Activated CD4-positive, alpha-beta T cell treated with anti-CD3 and anti-CD28 coated beads, Interleukin-2, amount 10 ng/mL, durations not matched to agents 24 days and 14 days (primary cell): Measurements from ENCODE around the gene SRSF10. TPM values are rescaled to one million over a fixed set of nuclear protein-coding genes. Genes with fewer than 3 reads are reported as not detected.

ENCODE experiments used
- DNase-seq: peaks from one replicate; pipeline ENCODE4 v3.0.0; 2022
- H3K27ac Mint-ChIP-seq: one replicate; pipeline ENCODE4 v1.8.0; 2022; ENCODE audit warnings: mild to moderate bottlenecking, mixed read lengths
- H3K27me3 Mint-ChIP-seq: one replicate; pipeline ENCODE4 v1.8.0; 2022; ENCODE audit warnings: mixed read lengths
- H3K36me3 Mint-ChIP-seq: one replicate; pipeline ENCODE4 v1.8.0; 2022; ENCODE audit warnings: low read depth, mild to moderate bottlenecking, mixed read lengths
- H3K4me1 Mint-ChIP-seq: one replicate; pipeline ENCODE4 v1.8.0; 2021; ENCODE audit warnings: mixed read lengths
- H3K4me3 Mint-ChIP-seq: one replicate; pipeline ENCODE4 v1.8.0; 2022; ENCODE audit warnings: mild to moderate bottlenecking, moderate library complexity, mixed read lengths
- H3K9me3 Mint-ChIP-seq: one replicate; pipeline ENCODE4 v1.8.0; 2021; ENCODE audit warnings: mixed read lengths
- intact Hi-C: fragments of 100-400 bp; cut with micrococcal nuclease; formaldehyde crosslinking; loops from one replicate; pipeline ENCODE4 v1.15.1; 2023
- total RNA-seq: library from RNA; stranded (reverse); gene quantifications from 2 replicates; pipeline ENCODE4 v1.2.3, GENCODE V29; 2022

Gene SRSF10
- total RNA-seq, 1 donor from 2014 or later = 247 TPM

DNA sequence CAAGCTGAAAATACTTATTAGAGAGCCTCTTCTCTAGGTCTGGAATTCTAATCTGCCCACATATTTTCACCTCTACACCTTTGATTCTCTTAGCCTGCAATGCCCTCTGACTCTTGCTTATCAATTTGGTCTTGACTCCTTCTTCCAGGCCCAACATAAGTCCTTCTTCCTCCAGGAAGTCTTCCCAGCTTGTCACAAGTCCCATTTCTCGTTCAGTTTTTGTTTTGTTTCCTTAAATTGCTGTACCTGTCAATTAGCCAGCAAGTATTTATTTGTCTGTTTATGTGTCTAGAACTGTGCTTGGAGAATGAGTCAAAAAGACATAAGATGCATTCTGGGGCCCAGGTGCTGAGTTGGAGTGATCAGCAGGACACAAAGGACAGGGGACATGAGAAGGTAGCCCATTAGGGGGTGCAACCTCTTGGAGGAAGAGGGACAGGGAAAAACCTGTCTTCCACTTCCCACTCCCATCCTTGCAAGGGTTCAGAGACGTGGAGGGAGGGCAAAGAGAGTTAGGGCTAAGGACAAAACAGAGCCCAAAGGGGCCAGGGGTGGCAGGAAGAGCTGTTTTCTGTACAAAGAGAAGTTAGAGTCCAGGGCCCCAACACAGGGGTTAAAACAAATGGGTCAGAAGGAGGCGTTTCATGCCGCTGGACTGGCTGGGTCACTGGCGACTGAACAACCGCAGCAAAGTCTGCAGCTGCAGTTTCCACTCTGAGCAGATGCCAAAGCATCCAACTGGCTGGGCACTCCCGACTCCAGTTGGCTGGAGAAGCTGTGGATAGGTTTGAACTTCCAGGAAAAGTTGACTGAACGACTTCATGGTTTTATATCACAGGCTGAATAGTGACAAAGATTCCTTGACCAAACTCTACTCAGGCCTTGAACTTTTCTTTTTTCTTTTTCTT, 56.3 kb downstream of the SRSF10 start:
- no peaks in the 10 kb centered on the region for H3K36me3 Mint-ChIP-seq
- H3K27ac Mint-ChIP-seq = no peak overlapping the region
- no peaks in the 10 kb centered on the region for H3K9me3 Mint-ChIP-seq
- no peak for DNase-seq
- H3K4me1 Mint-ChIP-seq = peaks cover 1% of the 10 kb centered on the region
- peaks cover 4% of the 10 kb centered on the region for H3K27me3 Mint-ChIP-seq
- H3K4me3 Mint-ChIP-seq = no peak overlapping the region
- intact Hi-C loops = no loop called here

GRCh38 chr1:23922321-23922943, 57.7 kb downstream of the SRSF10 start:
- no peak overlapping the region for H3K4me3 Mint-ChIP-seq
- intact Hi-C loops = no loop called here
- peaks cover 4% of the 10 kb centered on the region for H3K27me3 Mint-ChIP-seq
- H3K4me1 Mint-ChIP-seq = peaks cover 1% of the 10 kb centered on the region
- no peak for DNase-seq
- no peaks in the 10 kb centered on the region for H3K9me3 Mint-ChIP-seq
- no peaks in the 10 kb centered on the region for H3K36me3 Mint-ChIP-seq
- no peak overlapping the region for H3K27ac Mint-ChIP-seq

- H3K4me3 Mint-ChIP-seq = no peak overlapping the region
- H3K36me3 Mint-ChIP-seq = no peaks in the 10 kb centered on the region
- no peak overlapping the region for H3K27ac Mint-ChIP-seq
- peaks cover 15% of the 10 kb centered on the region for H3K4me1 Mint-ChIP-seq
- intact Hi-C loops = loop anchor here (1.0 to 2.0 kb wide), 2 partner anchors 106 to 144 kb away; no protein-coding TSS in a partner anchor
- no peaks in the 10 kb centered on the region for H3K27me3 Mint-ChIP-seq
- H3K9me3 Mint-ChIP-seq = no peaks in the 10 kb centered on the region
- DNase-seq = peak; percentile 87
Observed at GRCh38 chr1:23916209-23917131, 63.7 kb downstream of the SRSF10 start.

DNA sequence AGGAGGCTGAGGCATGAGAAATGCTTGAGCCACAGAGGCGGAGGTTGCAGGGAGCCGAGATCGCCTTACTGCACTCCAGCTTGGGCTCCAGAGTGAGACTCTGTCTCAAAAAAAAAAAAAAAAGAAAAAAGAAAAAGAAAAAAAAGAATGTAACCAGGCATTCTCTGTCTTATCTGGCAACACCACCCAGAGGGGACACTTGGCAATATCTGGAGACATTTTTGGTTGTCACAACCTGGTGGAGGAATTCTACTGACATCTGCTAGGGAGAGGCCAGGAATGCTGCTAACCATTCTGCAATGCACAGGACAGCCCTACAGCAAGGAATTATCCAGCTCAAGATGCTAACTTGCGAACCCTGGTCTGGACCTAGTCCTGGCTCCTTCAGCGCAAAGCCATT, 64.7 kb downstream of the SRSF10 start:
- DNase-seq = no peak
- Mint-ChIP-seq H3K4me3 (no peak overlapping the region), H3K27me3 (no peaks in the 10 kb centered on the region), H3K4me1 (peaks cover 24% of the 10 kb centered on the region), H3K9me3 (no peaks in the 10 kb centered on the region), H3K27ac (no peak overlapping the region), H3K36me3 (no peaks in the 10 kb centered on the region)
- intact Hi-C loops = no loop called here

DNA sequence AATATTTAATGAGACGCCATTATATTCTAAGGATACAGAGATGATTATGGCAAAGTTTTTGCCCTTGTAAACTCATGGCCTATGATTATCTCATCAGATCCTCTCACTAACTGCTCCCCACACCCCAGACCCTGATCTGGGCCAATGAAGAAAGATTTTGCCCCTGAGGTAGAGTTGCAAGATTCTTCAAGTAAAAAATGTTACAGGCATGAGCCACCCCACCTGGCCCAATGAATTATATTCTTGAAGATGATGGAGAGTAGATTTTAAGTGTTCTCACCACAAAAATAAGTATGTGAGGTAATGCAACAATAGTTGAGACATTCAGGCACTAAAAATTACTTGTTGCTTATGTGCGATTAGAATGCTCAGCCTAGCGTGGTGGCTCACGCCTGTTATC, 65.2 kb downstream of the SRSF10 start:
- H3K36me3 Mint-ChIP-seq = no peaks in the 10 kb centered on the region
- peaks cover 27% of the 10 kb centered on the region for H3K4me1 Mint-ChIP-seq
- no peak for DNase-seq
- no peak overlapping the region for H3K4me3 Mint-ChIP-seq
- H3K27ac Mint-ChIP-seq = no peak overlapping the region
- no peaks in the 10 kb centered on the region for H3K27me3 Mint-ChIP-seq
- intact Hi-C loops = no loop called here
- no peaks in the 10 kb centered on the region for H3K9me3 Mint-ChIP-seq

Other genes starting within 250 kb of the SRSF10 start
- 51.9 and 54.3 TPM in 2 replicates for gene ELOA, start 236.9 kb downstream of the SRSF10 start, total RNA-seq
- 83.0 and 88.6 TPM in 2 replicates for gene PITHD1, start 201.9 kb downstream of the SRSF10 start, total RNA-seq
- gene LYPLA2, start 189.2 kb downstream of the SRSF10 start, total RNA-seq = 86.2 and 92.4 TPM in 2 replicates
- 66.3 and 73.5 TPM in 2 replicates for gene GALE, start 179.6 kb downstream of the SRSF10 start, total RNA-seq
- 20.4 and 20.7 TPM in 2 replicates for gene HMGCL, start 154.9 kb downstream of the SRSF10 start, total RNA-seq
- gene FUCA1, start 112.0 kb downstream of the SRSF10 start, total RNA-seq = 3.4 and 3.5 TPM in 2 replicates
- gene CNR2, start 67.0 kb downstream of the SRSF10 start, total RNA-seq = 0.02 TPM in 1 of 2 replicates, not detected in the other
- 140 TPM in 2 replicates for gene PNRC2, start 20.5 kb downstream of the SRSF10 start, total RNA-seq
- not detected in 2 replicates for gene MYOM3, start 131.8 kb upstream of the SRSF10 start, total RNA-seq
- gene IL22RA1, start 162.8 kb upstream of the SRSF10 start, total RNA-seq = not detected in 2 replicates
- gene IFNLR1, start 207.0 kb upstream of the SRSF10 start, total RNA-seq = 5.3 and 5.6 TPM in 2 replicates